HEK293T (cell line): ENCODE measurements around the gene LRTM1.

Experiments used
- CTCF ChIA-PET: fragments of 350-600 bp; formaldehyde crosslinking; extraction: SDS; loops from one replicate; lab custom pipeline; 2021; ENCODE audit warnings: antibody characterized with exemption, inconsistent platforms; lab: Yijun Ruan, JAX
- POLR2A ChIA-PET: fragments of 350-600 bp; formaldehyde crosslinking; extraction: SDS; loops from one replicate; lab custom pipeline; 2020; ENCODE audit warnings: antibody characterized with exemption, inconsistent platforms; lab: Yijun Ruan, JAX
- DNase-seq: peaks from one replicate; pipeline ENCODE4 v3.0.0; 2012; ENCODE audit warnings: mixed read lengths; ENCODE audit errors: extremely low spot score
- ARNT ChIP-seq: fragments of 450-650 bp; IDR thresholded peaks from 2 replicates; pipeline ENCODE4 v1.6.1; 2017; ENCODE audit warnings: mild to moderate bottlenecking
- BHLHE40 ChIP-seq: fragments of 450-650 bp; IDR thresholded peaks from 2 replicates; pipeline ENCODE4 v1.6.1; 2016; ENCODE audit warnings: mild to moderate bottlenecking, moderate library complexity, borderline replicate concordance
- CTBP1 ChIP-seq: fragments of 450-650 bp; IDR thresholded peaks from 2 replicates; pipeline ENCODE4 v1.6.1; 2016; ENCODE audit warnings: borderline replicate concordance
- ELF4 ChIP-seq: fragments of 450-650 bp; IDR thresholded peaks from 2 replicates; pipeline ENCODE4 v1.6.1; 2017; ENCODE audit warnings: antibody characterized with exemption
- FOXA1 ChIP-seq: fragments of 450-650 bp; IDR thresholded peaks from 2 replicates; pipeline ENCODE4 v1.6.1; 2016; ENCODE audit warnings: mild to moderate bottlenecking
- FOXK2 ChIP-seq: fragments of 450-650 bp; IDR thresholded peaks from 2 replicates; pipeline ENCODE4 v1.6.1; 2016; ENCODE audit warnings: mild to moderate bottlenecking
- FOXM1 ChIP-seq: fragments of 450-650 bp; IDR thresholded peaks from 2 replicates; pipeline ENCODE4 v1.6.1; 2017; ENCODE audit warnings: mild to moderate bottlenecking, borderline replicate concordance
- HDGF ChIP-seq: fragments of 450-650 bp; IDR thresholded peaks from 2 replicates; pipeline ENCODE4 v1.6.1; 2017; ENCODE audit warnings: antibody characterized with exemption, borderline replicate concordance
- L3MBTL2 ChIP-seq: fragments of 450-650 bp; conservative IDR thresholded peaks from 2 replicates; pipeline ENCODE4 v1.6.1; 2016; ENCODE audit warnings: mild to moderate bottlenecking
- LEF1 ChIP-seq: fragments of 450-650 bp; IDR thresholded peaks from 2 replicates; pipeline ENCODE4 v1.6.1; 2017; ENCODE audit warnings: mild to moderate bottlenecking, borderline replicate concordance
- NFRKB ChIP-seq: fragments of 450-650 bp; IDR thresholded peaks from 2 replicates; pipeline ENCODE4 v1.6.1; 2016; ENCODE audit warnings: mild to moderate bottlenecking, moderate library complexity
- PKNOX1 ChIP-seq: fragments of 450-650 bp; IDR thresholded peaks from 2 replicates; pipeline ENCODE4 v1.6.1; 2016
- SP1 ChIP-seq: fragments of 450-650 bp; IDR thresholded peaks from 2 replicates; pipeline ENCODE4 v1.6.1; 2017
- SUZ12 ChIP-seq: fragments of 450-650 bp; IDR thresholded peaks from 2 replicates; pipeline ENCODE4 v1.6.1; 2016; ENCODE audit warnings: mild to moderate bottlenecking
- TARDBP ChIP-seq: fragments of 450-650 bp; IDR thresholded peaks from 2 replicates; pipeline ENCODE4 v1.6.1; 2016
- ZNF384 ChIP-seq: fragments of 450-650 bp; IDR thresholded peaks from 2 replicates; pipeline ENCODE4 v1.6.1; 2016

The LRTM1 gene

GRCh38 chr3:54949491-54950044 lies 21.7 kb upstream of the LRTM1 start:
- CTCF ChIA-PET: no interaction called here

GRCh38 chr3:54941690-54942362 lies 14.0 kb upstream of the LRTM1 start:
- POLR2A ChIA-PET: no interaction called here

More at GRCh38 chr3:54949491-54950044, 21.7 kb upstream of the LRTM1 start:
- POLR2A ChIA-PET: no interaction called here
- no peak for DNase-seq
- TF ChIP-seq HDGF (no peak), NFRKB (no peak), PKNOX1 (no peak), FOXM1 (no peak), SUZ12 (no peak), BHLHE40 (no peak)

GRCh38 chr3:54940971-54941370 lies 13.1 kb upstream of the LRTM1 start:
- POLR2A ChIA-PET: no interaction called here
- TF ChIP-seq NFRKB (no peak), HDGF (no peak), CTBP1 (no peak), LEF1 (no peak), ZNF384 (no peak), SUZ12 (no peak), ELF4 (no peak), BHLHE40 (no peak), FOXM1 (no peak), FOXK2 (no peak), SP1 (no peak), L3MBTL2 (no peak), TARDBP (no peak), PKNOX1 (no peak), ARNT (no peak), FOXA1 (no peak)
- DNase-seq: no peak
- CTCF ChIA-PET: no interaction called here

More at GRCh38 chr3:54941690-54942362, 14.0 kb upstream of the LRTM1 start:
- no peak for TF ChIP-seq TARDBP
- CTCF ChIA-PET: no interaction called here
- DNase-seq: no peak

- ChIA-PET CTCF (no interaction called here), POLR2A (no interaction called here)
- no peak for TF ChIP-seq CTBP1
- no peak for TF ChIP-seq L3MBTL2
- no peak for TF ChIP-seq SUZ12
- TF ChIP-seq TARDBP: no peak
- no peak for TF ChIP-seq ELF4
- no peak for TF ChIP-seq ARNT
- DNase-seq: no peak
Measured at GRCh38 chr3:54939557-54940300, 11.9 kb upstream of the LRTM1 start.

GRCh38 chr3:54936561-54936960 lies 8.7 kb upstream of the LRTM1 start:
- no peak for TF ChIP-seq BHLHE40
- TF ChIP-seq SUZ12: no peak
- TF ChIP-seq SP1: no peak
- no peak for TF ChIP-seq HDGF
- TF ChIP-seq ZNF384: no peak
- TF ChIP-seq NFRKB: no peak
- no peak for TF ChIP-seq ELF4
- no peak for TF ChIP-seq TARDBP
- no peak for TF ChIP-seq PKNOX1
- no peak for DNase-seq
- ChIA-PET CTCF (no interaction called here), POLR2A (no interaction called here)

GRCh38 chr3:54935869-54936268 lies 8.0 kb upstream of the LRTM1 start:
- ChIA-PET CTCF (interaction anchor here (0.5 kb wide), 1 partner anchor 436 kb away, joined by 3 read pairs; no protein-coding TSS in a partner anchor), POLR2A (no interaction called here)
- TF ChIP-seq SUZ12 (no peak), PKNOX1 (no peak)
- DNase-seq: no peak
